RCC 7860 (cell line): ENCODE measurements around the gene LRR1.
A peak's percentile ranks its signal among the peaks of the same experiment; 100 is the strongest.
"Not testable (repeated sequence)": the region's sequence is repeated elsewhere in the genome, so short reads cannot be mapped to it uniquely, and the experiment has no call there.

Source experiments
- DNase-seq: peaks from one replicate; pipeline ENCODE4 v3.0.0-alpha.2; 2015; ENCODE audit warnings: low spot score
- FAIRE-seq: peaks from 2 replicates; lab custom pipeline; 2012; peaks lifted over from hg19 to GRCh38; lab: Jason Lieb, UNC

LRR1 gene, protein sequence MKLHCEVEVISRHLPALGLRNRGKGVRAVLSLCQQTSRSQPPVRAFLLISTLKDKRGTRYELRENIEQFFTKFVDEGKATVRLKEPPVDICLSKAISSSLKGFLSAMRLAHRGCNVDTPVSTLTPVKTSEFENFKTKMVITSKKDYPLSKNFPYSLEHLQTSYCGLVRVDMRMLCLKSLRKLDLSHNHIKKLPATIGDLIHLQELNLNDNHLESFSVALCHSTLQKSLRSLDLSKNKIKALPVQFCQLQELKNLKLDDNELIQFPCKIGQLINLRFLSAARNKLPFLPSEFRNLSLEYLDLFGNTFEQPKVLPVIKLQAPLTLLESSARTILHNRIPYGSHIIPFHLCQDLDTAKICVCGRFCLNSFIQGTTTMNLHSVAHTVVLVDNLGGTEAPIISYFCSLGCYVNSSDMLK

DNA sequence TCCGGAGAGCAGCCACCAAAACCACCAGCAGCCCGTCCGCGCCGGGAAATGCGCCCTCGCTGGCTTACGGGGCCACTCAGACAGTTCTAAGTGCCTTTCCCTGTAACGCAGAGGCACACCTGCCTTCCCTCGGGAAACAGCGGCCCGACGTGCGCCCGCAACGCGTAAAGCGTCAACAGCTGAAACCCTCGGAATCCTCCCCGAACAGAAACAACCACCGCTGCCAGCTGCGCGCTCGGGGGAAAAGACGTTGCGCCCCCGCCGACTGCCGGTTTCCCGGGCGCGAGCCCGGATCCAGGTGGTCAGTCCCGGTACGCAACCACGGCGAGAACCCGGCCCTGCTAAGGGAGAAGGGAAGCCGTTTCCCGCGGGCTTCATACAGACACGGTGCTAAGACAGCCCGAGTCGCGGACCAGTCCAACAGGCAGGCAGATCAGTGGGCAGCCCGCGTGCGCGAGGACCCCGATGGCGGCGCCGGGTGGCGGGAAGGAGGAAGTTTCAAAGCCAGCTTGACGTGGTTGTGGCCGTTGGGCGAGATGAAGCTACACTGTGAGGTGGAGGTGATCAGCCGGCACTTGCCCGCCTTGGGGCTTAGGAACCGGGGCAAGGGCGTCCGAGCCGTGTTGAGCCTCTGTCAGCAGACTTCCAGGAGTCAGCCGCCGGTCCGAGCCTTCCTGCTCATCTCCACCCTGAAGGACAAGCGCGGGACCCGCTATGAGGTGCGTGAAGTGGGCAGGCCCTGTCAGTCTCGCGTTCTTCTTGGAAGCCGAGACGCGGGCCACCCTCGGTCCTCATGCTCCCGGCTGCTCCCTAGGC, at the start of gene LRR1:
TSS of gene LRR1 (plus strand) at position 456 of the 816 bp plus-strand sequence. CDS start at position 537, 81 bp downstream.
- FAIRE-seq (no peak), DNase-seq (peak; percentile 63)

DNA sequence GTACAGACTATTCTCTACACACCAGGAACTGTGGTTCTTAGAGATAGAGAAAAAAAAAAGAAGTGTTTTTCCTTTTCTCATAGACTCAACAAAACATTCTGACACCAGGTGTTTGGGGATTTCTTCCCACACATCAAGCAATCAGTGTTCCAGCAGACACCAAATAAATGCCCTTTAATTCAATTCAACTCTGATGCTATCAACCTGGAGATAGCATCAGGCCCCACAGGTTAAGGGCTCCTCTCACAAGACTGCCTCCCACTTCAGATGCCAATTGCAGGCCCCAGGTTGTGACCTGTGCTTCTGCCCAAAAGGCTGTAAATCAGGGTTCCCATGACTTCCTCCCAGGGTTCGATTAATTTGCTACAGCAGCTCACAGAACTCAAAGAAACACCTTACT, 49.3 kb upstream of the LRR1 start:
- FAIRE-seq = no peak

DNA sequence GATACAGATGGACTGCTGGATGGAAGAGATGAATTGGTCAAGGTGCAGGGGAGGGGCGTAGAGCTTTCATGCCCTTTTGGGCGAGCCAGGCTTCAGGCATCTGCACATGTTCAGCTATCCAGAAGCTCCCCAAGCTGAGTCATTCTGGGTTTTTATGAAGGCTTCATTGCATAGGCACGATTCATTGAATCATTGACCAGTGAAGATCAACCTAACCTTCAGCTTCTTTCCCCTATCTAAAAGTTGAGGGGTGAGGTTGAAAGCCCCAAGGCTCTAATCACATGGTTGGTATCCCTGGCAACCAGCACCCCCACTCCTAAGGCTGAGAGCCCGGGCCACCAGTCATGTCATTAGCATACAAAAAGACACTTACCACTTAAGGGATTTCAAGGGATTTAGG, 48.9 kb upstream of the LRR1 start:
- DNase-seq = peak; percentile 16

More for the DNA sequence above, 49.3 kb upstream of the LRR1 start:
- no peak for DNase-seq

DNA sequence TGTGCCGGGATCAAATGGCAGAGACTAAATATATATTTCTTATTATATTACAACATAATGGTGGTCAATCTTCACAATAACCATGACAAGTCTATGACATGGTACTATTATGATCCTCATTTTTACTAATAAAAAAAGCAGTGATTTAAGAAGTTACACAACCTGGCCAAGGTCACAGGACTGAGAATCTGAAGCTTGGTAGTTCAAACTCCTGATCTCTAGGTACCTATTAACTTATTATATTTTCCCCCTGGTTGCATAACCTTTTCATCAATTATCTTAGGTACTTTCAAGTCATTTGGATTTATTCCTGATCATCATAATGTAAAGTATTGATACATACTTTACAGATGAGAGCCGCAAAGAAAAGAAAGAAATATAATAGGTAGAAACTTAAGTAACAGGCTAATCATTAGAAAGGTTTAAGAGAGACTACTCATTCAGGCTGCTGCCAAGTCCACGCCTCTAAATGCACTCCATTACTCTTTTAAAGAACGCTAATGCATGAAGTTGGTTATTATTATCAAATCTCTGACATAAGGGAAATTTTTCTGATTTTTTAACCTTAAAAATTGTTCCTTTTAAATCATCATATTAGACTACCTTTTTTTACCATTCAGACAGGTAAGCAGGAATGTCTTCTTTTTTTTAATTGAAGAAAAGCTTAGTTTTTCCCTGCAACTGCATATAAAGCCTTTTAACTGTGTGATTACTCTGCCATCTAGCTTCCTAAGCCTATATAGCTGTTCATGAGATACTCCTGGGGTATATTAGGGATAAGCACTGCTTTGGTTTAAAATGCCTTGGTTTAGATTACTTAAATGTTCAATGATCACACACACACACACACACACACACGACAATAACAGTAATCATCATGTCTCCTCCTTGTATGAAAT, 48.2 kb upstream of the LRR1 start:
- FAIRE-seq (no peak), DNase-seq (no peak)

More for the DNA sequence above, 48.9 kb upstream of the LRR1 start:
- FAIRE-seq = no peak

DNA sequence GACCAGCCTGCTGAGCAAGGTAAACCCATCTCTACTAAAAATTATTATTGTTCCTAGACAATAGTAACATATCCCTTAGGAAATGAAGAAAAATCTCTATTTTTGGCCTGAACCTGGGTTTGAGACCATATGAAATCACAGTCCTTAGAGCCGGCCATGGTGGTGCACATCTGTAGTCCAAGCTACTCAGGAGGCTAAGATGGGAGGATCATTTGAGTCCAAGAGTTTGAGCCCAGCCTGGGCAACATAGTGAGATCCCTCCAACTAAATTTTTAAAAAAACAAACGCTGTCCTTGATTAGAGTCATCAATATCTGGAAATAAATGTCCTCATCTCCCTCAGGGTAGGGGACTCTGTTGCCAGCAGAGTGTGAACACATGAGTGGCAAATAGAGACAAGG, 47.2 kb upstream of the LRR1 start:
- DNase-seq (no peak), FAIRE-seq (no peak)

DNA sequence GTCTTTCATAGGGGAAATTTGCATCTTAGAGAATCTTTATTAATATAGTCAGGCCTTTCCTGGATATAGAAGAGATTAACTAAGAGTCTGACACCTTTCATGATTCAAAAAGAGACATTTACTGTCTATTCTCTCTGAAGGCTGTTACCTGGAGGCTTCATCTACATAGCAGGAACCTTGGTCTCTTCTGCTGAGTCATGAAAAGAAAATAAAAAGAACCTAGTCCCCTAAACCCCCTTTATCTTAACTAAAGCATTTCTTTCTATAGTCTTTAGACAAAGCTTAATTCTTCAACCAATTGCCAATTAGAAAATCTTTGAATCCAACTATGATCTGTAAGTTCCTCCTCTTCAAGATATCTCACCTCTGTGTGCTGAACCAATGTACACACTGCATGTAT, 45.6 kb upstream of the LRR1 start:
- no peak for FAIRE-seq
- DNase-seq = no peak

DNA sequence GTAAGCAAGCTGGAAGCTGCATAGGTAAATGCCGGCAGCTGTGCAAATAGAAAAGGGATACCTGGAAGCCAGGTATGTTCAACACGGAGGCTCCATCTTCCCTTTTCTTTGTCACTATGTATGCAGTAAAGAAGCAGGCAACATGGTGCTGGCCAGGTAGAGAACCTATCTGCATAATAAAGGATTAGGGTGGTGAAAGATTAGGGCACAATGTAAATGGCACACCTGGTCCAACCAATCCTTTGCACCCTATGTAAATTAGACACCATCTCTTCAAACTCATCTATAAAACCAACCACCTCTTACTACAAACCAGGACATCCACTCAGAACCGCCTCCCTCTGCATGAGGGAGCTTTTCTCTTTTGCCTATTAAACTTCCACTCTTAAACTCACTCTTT, 44.8 kb upstream of the LRR1 start:
- FAIRE-seq (no peak), DNase-seq (no peak)

DNA sequence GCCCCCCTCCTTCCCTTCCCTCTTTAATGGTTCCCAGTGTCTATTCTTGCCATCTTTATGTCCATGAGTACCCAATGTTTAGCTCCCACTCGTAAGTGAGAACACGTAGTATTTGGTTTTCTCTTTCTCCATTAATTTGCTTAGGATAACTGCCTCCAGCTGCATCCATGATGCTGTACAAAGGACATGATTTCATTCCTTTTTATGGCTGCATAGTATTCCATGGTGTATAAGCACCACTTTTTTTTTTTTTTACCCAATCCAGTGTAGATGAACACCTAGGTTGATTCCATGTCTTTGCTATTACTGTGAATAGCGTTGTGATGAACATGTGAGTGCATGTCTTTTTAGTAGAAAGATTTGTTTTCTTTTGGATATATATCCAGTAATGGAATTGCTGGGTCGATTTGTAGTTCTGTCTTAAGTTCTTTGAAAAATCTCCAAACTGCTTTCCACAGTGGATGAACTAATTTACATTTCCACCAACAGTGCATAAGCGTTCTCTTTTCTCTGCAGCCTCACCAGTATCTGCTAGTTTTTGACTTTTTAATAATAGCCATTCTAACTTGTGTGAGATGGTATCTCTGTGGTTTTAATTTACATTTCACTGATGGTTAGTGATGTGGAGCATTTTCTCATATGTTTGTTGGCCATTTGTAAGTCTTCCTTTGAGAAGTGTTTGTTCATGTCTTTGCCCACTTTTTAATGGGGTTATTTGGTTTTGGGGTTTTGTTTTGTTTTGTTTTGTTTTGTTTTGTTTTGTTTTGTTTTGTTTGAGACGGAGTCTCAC, 38.6 kb upstream of the LRR1 start:
- no peak for FAIRE-seq
- no peak for DNase-seq

DNA sequence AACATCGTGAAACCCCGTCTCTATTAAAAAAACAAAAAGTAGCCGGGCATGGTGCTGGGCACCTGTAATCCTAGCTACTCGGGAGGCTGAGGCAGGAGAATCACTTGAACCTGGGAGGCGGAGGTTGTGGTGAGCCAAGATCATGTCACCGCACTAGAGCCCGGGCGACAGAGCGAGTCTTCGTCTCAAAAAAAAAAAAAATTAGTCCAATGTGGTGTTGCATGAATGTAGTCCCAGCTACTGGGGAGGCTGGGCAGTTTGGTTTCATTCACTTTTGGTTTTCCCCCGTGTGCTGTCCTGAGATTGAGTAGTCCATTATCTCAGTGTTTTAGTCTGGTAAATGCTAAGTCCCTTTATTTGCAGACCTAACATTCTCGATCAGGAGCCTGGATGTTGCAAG, 32.0 kb upstream of the LRR1 start:
- DNase-seq = no peak
- FAIRE-seq = no peak

DNA sequence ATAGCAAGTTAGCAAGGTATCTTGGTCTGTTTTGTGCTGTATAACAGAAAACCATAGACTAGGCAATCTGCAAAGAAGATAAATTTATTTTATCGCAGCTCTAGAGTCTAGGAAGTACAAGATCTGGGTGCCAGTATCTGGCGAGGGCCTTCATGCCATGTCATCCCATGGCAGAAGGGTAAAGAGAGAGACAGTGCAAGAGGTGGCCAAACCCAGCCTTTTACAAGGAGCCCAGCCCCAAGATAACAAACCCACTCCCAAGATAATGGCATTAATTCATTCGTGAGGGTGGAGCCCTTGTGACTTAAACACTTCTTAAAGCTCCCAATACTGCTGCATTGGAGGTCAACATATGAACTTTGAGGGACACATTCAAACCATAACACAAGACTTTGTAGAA, 29.5 kb upstream of the LRR1 start:
- FAIRE-seq = no peak

DNA sequence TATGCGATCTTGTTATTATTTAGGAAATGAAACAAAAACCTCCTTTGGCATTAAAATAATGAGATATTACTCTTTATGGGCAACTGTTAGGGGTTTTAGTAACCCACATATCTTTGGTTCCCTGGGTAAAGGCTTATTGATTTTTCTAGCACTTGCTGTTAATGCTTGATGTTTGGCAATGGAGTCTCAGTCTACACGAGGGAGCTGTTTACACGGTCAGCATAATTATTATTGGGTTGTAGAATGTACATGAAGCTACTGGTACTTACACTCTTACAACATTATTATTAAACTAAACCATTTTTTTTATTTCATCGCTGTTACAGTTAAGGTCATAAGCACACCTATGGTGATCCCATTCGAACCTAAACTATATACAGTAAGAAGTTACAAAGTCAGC, 24.7 kb upstream of the LRR1 start:
- FAIRE-seq (no peak), DNase-seq (no peak)

More for the DNA sequence above, 29.5 kb upstream of the LRR1 start:
- DNase-seq = no peak

DNA sequence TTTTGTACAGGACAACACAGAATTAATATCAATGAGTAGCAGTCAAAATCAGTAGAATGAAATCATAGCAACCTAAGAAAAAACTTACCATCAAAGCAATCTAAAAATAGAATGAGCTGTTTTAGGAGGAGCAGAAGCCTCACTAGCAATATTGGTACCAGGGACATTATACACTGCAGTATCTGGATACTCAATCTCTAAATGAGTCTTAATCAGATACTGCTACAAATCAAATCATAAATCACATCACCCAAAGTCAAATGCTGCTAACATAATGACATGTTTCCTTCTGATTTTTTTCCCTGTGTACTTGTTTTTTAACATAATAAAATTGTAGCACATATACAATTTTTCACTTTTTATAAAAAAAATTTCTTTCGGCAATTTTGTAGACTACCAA, 20.6 kb upstream of the LRR1 start:
- FAIRE-seq = no peak
- no peak for DNase-seq

DNA sequence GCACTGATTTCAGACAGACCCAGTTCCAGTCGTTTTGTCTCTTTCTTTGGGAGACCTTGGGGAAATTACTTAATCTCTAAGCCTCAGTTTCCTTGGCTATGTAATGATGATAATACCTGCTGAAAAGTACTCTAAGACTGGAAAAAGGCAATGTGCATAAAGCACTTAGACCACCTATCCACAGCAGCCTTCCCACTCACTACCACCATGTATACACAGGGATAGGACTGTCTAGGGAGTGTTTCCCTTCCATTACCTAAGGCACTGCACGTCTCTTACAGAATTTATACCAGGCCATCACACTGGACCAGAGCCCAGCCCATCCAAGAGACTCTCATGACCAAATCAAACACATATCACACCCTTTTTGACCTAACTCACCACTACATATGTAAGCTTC, 18.9 kb upstream of the LRR1 start:
- FAIRE-seq (no peak), DNase-seq (no peak)

DNA sequence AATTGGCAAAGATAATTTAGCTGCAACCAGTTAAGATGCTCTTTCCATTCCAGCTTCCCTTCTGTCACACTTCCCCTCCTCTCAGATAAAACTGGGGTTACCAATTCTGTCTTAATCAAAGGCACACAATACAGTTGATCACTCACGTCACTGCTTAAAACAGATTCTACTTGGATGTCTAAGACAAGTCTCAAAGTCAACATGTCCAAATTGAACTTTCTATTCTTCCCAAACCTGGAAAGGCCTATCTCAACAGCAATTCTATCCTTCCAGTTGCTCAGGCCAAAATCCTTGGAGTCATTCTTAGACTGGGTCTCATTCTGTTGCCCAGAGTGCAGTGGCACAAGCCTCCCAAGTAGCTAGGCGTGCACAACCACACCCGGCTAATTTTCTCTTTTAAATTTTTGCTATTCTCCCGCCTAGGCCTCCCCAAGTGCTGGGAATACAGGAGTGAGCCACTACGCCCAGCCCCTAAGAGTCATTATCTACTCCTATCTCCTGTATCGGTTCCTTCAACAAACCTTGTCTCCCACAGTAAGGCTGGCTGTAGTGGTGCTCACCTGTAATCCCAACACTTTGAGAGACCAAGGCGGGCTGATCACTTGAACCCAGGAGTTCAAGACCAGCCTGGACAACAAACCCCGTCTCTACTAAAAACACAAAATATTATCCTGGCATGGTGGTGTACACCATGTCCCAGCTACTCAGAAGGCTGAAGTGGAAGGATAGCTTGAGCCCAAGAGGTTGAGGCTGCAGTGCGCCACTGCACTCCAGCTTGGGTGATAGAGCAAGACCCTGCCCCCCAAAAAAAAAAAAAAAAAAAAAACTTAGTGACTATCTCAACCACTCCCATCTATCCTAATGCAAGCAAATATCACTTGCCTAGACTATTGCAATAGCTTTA, 17.3 kb upstream of the LRR1 start:
- FAIRE-seq = no peak
- no peak for DNase-seq

DNA sequence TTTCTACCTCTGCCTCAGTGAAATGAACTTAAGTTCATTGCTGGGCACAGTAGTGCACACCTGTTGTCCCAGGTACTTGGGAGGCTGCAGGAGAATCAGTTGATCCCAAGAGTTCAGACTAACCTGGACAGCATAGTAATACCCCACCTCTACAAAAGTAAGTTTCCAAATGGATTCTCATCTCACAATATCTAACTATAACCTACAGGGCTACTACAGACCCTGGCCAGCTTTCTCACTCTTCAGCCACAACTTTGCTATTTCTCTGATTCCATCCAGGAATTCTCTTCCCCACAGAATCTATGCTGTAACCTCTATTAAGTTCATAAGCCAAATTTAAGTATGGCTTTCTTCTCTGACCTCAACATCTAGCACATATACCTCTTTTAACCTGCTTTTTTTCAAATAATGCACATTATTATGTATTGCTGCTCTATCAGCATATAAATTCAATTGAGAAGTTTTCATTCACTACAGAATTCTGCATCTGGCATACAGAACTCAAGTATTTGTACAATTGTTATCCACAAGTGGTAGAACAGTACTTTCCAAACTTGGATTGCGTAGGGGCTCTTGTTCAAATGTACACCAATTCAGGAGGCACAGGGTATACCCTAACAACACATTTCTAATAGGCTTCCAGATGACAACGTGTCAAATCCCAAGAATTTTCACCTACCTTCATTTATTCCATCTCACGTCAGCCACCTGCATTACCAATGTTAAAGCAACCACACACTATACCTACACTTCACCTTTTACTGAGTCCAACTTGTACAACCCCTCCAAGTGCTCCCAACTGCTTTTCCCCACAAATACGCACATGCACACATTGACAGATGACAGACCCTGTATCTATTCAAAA, 16.4 kb upstream of the LRR1 start:
- DNase-seq (no peak), FAIRE-seq (no peak)

DNA sequence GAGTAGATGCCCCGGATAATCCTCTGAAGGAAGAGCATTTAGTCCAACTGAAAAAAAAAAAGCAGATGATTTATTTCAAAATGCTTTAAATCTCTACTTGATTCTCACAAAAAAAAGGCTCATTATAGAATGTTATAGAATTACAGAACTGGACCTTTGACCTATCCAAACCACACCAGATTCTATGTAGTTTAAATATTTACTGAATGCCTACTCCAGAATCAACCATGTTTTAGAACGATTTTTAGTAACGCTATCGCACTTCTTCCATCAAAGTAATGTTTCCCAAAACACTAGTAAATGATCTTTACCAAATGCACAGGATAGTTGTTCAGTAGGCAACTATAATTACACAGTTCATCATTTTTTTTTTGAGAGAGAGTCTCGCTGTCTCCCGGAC, 15.1 kb upstream of the LRR1 start:
- no peak for FAIRE-seq
- DNase-seq = no peak

DNA sequence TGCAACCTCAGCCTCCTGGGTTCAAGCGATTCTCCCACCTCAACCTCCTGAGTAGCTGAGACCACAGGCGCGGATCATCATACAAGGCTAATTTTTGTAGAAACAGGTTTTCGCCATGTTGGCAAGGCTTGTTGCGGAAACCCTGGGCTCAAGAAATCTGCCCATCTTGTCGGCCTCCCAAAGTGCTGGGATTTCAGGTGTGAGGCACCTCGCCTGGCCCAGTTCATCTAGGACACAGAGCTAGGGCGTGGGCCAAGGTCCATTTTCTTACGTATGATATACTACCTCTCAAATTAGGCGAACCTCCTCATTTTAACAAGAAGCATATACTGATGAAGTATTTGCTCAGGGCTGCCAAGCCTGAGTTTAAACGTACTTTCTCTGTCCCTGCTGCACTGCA, 14.7 kb upstream of the LRR1 start:
- DNase-seq (no peak), FAIRE-seq (no peak)

DNA sequence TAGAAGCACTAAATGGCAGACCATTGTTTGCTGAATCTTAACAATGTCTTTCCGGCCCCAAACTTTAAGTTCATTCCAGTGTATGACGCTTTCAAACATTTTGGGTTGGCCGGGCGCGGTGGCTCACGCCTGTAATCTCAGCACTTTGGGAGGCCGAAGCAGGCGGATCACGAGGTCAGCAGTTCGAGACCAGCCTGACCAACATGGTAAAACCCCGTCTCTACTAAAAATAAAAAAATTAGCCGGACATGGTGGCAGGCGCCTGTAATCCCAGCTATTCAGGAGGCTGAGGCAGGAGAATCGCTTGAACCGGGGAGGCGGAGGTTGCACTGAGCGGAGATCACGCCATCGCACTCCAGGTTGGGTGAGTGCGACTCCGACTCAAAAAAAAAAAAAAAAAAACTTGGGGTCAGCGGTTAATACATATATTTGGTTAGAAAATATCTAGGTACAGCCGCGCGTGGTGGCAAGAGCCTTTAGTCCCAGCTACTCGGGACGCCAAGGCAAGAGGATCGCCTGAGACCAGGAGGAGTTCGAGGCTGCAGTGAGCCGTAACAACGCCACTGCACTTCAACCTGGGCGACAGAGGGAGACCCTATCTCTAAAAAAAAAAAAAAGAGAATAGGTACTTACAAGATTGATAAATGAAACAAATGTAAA, 13.6 kb upstream of the LRR1 start:
- not testable (repeated sequence) for FAIRE-seq, DNase-seq
